ENCODE measurements around the gene FOXO3. TPM values are rescaled to one million over a fixed set of nuclear protein-coding genes. Genes with fewer than 3 reads are reported as not detected.
"Not testable (repeated sequence)": the region's sequence is repeated elsewhere in the genome, so short reads cannot be mapped to it uniquely, and the experiment has no call there.

FOXO3 gene
- total RNA-seq, 1 experiment from 2014 or later: 10.9 TPM

- not testable (repeated sequence) for DNase-seq (ENCODE audit: low spot score)
These were observed 121.8 kb downstream of the FOXO3 start for GRCh38 chr6:108682383-108683119.

GRCh38 chr6:108683976-108684375, 123.3 kb downstream of the FOXO3 start:
- not testable (repeated sequence) for DNase-seq (ENCODE audit: low spot score)

- peak; percentile 94 for DNase-seq (ENCODE audit: low spot score)
These were observed 124.1 kb downstream of the FOXO3 start for GRCh38 chr6:108684771-108685329.

GRCh38 chr6:108685970-108686369, 125.3 kb downstream of the FOXO3 start:
- DNase-seq (ENCODE audit: low spot score): no peak

GRCh38 chr6:108686896-108687295, 126.2 kb downstream of the FOXO3 start:
- no peak for DNase-seq (ENCODE audit: low spot score)

GRCh38 chr6:108687921-108688320, 127.2 kb downstream of the FOXO3 start:
- DNase-seq (ENCODE audit: low spot score): no peak

- DNase-seq (ENCODE audit: low spot score): peak; percentile 94
These were observed 128.8 kb downstream of the FOXO3 start for GRCh38 chr6:108689272-108690161.

GRCh38 chr6:108690326-108691049, 129.8 kb downstream of the FOXO3 start:
- DNase-seq (ENCODE audit: low spot score): no peak

GRCh38 chr6:108693430-108694154, 132.9 kb downstream of the FOXO3 start:
- DNase-seq (ENCODE audit: low spot score): no peak

- no peak for DNase-seq (ENCODE audit: low spot score)
These were observed 134.1 kb downstream of the FOXO3 start for GRCh38 chr6:108694816-108695215.

- DNase-seq (ENCODE audit: low spot score): no peak
These were observed 136.9 kb downstream of the FOXO3 start for GRCh38 chr6:108697561-108698161.

GRCh38 chr6:108698593-108699289, 138.0 kb downstream of the FOXO3 start:
- DNase-seq (ENCODE audit: low spot score): no peak

- no peak for DNase-seq (ENCODE audit: low spot score)
These were observed 138.7 kb downstream of the FOXO3 start for GRCh38 chr6:108699290-108700041.

GRCh38 chr6:108702106-108702851, 141.6 kb downstream of the FOXO3 start:
- no peak for DNase-seq (ENCODE audit: low spot score)

- DNase-seq (ENCODE audit: low spot score): no peak
These were observed 145.9 kb downstream of the FOXO3 start for GRCh38 chr6:108706649-108707048.

- no peak for DNase-seq (ENCODE audit: low spot score)
These were observed 146.7 kb downstream of the FOXO3 start for GRCh38 chr6:108707328-108707976.

- DNase-seq (ENCODE audit: low spot score): no peak
These were observed 149.3 kb downstream of the FOXO3 start for GRCh38 chr6:108710030-108710429.

- DNase-seq (ENCODE audit: low spot score): no peak
These were observed 149.8 kb downstream of the FOXO3 start for GRCh38 chr6:108710551-108710950.
